ENCODE data around the gene PIAS1. TPM values are rescaled to one million over a fixed set of nuclear protein-coding genes. Genes with fewer than 3 reads are reported as not detected.

The PIAS1 gene
- polyA plus RNA-seq, 2 of the 4 experiments (the other 2 are of a cell fraction) = 23.2 to 49.5 TPM

- TF ChIP-seq ATOH8 (CRISPR knock-in tag; IDR thresholded peaks at IDR 0.05; ENCODE audit: low read depth) = no peak
- TF ChIP-seq FOSL2 (IDR thresholded peaks at IDR 0.05) = no peak
- no peak for TF ChIP-seq FOSL2 (CRISPR knock-in tag; IDR thresholded peaks at IDR 0.05)
Measured at GRCh38 chr15:68034081-68034480, 20.0 kb upstream of the PIAS1 start (continued).

- TF ChIP-seq FOSL2 (IDR thresholded peaks at IDR 0.05) (no peak), FOSL2 (CRISPR knock-in tag; IDR thresholded peaks at IDR 0.05) (no peak), JUN (IDR thresholded peaks at IDR 0.05) (no peak), NFE2L2 (conservative IDR thresholded peaks at IDR 0.05; ENCODE audit: low read length) (no peak), RCOR1 (IDR thresholded peaks at IDR 0.05; ENCODE audit: low read depth, low read length) (no peak), ZFP36 (IDR thresholded peaks at IDR 0.05; ENCODE audit: borderline replicate concordance, partially characterized antibody) (no peak), CEBPB (IDR thresholded peaks at IDR 0.05) (no peak)
- 81% methylated on average over 1 of the region's 1 CpG for WGBS (ENCODE audit: missing lambda C conversion rate)
- no peak for FAIRE-seq
Measured at GRCh38 chr15:68034719-68035293, 19.3 kb upstream of the PIAS1 start.

GRCh38 chr15:68038246-68038645 is 15.9 kb upstream of the PIAS1 start:
- POLR2A ChIA-PET = no interaction called here
- 79% methylated on average over 2 of the region's 2 CpGs for WGBS (ENCODE audit: missing lambda C conversion rate)
- FAIRE-seq = no peak
- Histone ChIP-seq H3K4me3 (no peak overlapping the region), H3K4me1 (peaks cover 20% of the 10 kb centered on the region), H3K9me3 (peaks cover 26% of the 10 kb centered on the region; the same call in 2 of the 3 replicates), H3K4me2 (no peak overlapping the region), H3K27ac (no peak overlapping the region)
- no peak for ATAC-seq
- TF ChIP-seq JUN (IDR thresholded peaks at IDR 0.05) = no peak
- TF ChIP-seq EP300 (IDR thresholded peaks at IDR 0.05) = no peak
- TF ChIP-seq RFX5 (IDR thresholded peaks at IDR 0.05) = no peak
- no peak for TF ChIP-seq ATOH8 (CRISPR knock-in tag; IDR thresholded peaks at IDR 0.05; ENCODE audit: low read depth)
- TF ChIP-seq ZNF302 (CRISPR knock-in tag; IDR thresholded peaks at IDR 0.05) = no peak
- TF ChIP-seq CBX8 (IDR thresholded peaks at IDR 0.05) = no peak
- no peak for TF ChIP-seq CHD2 (IDR thresholded peaks at IDR 0.05; ENCODE audit: low read length, partially characterized antibody)
- TF ChIP-seq HEYL (CRISPR knock-in tag; IDR thresholded peaks at IDR 0.05) = no peak
- TF ChIP-seq BCL3 (IDR thresholded peaks at IDR 0.05) = no peak
- TF ChIP-seq HOXB5 (CRISPR knock-in tag; IDR thresholded peaks at IDR 0.05) = no peak
- no peak for TF ChIP-seq SREBF2 (IDR thresholded peaks at IDR 0.05)
- TF ChIP-seq FOSB (CRISPR knock-in tag; IDR thresholded peaks at IDR 0.05) = no peak
- no peak for TF ChIP-seq NPAS2 (CRISPR knock-in tag; IDR thresholded peaks at IDR 0.05; ENCODE audit: borderline replicate concordance)
- no peak for TF ChIP-seq HMGXB4 (CRISPR knock-in tag; IDR thresholded peaks at IDR 0.05; ENCODE audit: borderline replicate concordance)
- no peak for TF ChIP-seq PHF8 (IDR thresholded peaks at IDR 0.05; ENCODE audit: borderline replicate concordance, low read depth)
- TF ChIP-seq NR3C1 (IDR thresholded peaks at IDR 0.05) = no peak
- no peak for DNase-seq (ENCODE audit: low read depth in 1 of 2, low spot score in 1 of 2)
- CTCF ChIA-PET = interaction anchor here (0.9 to 1.7 kb wide), 3 partner anchors 10 to 29 kb away, joined by 3 to 4 read pairs (median 3); no protein-coding TSS in a partner anchor

More at GRCh38 chr15:68034719-68035293, 19.3 kb upstream of the PIAS1 start:
- Histone ChIP-seq H3K4me3 (no peak overlapping the region), H3K4me2 (no peak overlapping the region), H3K27ac (no peak overlapping the region), H3K9me3 (peaks cover 20% of the 10 kb centered on the region; the same call in 2 of the 3 replicates), H3K4me1 (no peaks in the 10 kb centered on the region)
- DNase-seq (ENCODE audit: low read depth in 1 of 2, low spot score in 1 of 2) = no peak
- CTCF ChIA-PET = interaction anchor here (1.5 to 1.9 kb wide), 2 partner anchors 10 to 172 kb away, joined by 3 to 10 read pairs; no protein-coding TSS in a partner anchor
- ATAC-seq = no peak
- POLR2A ChIA-PET = no interaction called here
